Small intestine (tissue), 7 donors: ENCODE results near the gene HRAS. TPM values are rescaled to one million over a fixed set of nuclear protein-coding genes. Genes with fewer than 3 reads are reported as not detected.

Experiments
- DNase-seq, 2 donors: peaks; one replicate each; pipeline versions ENCODE4 v3.0.0 to v3.0.0-alpha.2; 2013
- FAIRE-seq: peaks from 2 replicates; lab custom pipeline; 2012; peaks lifted over from hg19 to GRCh38; lab: Jason Lieb, UNC
- H3K27ac ChIP-seq, 3 donors: one replicate each; pipeline ENCODE4 v1.5.1; 2013; ENCODE audit warnings: low read length in 2 of 3, mild to moderate bottlenecking in 2 of 3, control low read depth in 1 of 3, inconsistent platforms in 1 of 3, low read depth in 1 of 3, moderate library complexity in 1 of 3
- H3K27me3 ChIP-seq, 3 donors: one replicate each; pipeline ENCODE4 v1.6.1; 2013; ENCODE audit warnings: low read length in 3 of 3, inconsistent platforms in 1 of 3; ENCODE audit not compliant: control insufficient read depth in 3 of 3, insufficient read depth in 3 of 3
- H3K36me3 ChIP-seq, 3 donors: one replicate each; pipeline ENCODE4 v1.6.1; 2013; ENCODE audit warnings: low read length in 3 of 3, inconsistent platforms in 1 of 3, low read depth in 1 of 3, mild to moderate bottlenecking in 1 of 3, moderate library complexity in 1 of 3; ENCODE audit not compliant: control insufficient read depth in 3 of 3, insufficient read depth in 2 of 3
- H3K4me1 ChIP-seq, 3 donors: one replicate each; pipeline ENCODE4 v1.6.1; 2013; ENCODE audit warnings: low read length in 2 of 3, inconsistent platforms in 1 of 3, low read depth in 1 of 3, mild to moderate bottlenecking in 1 of 3, moderate library complexity in 1 of 3; ENCODE audit not compliant: control insufficient read depth in 3 of 3, insufficient read depth in 2 of 3
- H3K4me3 ChIP-seq, 3 donors: one replicate each; pipeline ENCODE4 v1.5.1; 2013; ENCODE audit warnings: low read length in 3 of 3, control low read depth in 1 of 3, inconsistent platforms in 1 of 3, low read depth in 1 of 3, mild to moderate bottlenecking in 1 of 3, moderate library complexity in 1 of 3
- H3K9me3 ChIP-seq, 2 donors: one replicate each; pipeline ENCODE4 v1.6.1; 2013; ENCODE audit warnings: low read depth in 1 of 2, low read length in 1 of 2; ENCODE audit not compliant: control insufficient read depth in 2 of 2, insufficient read depth in 1 of 2
- WGBS, 3 donors: extraction: QIAGEN DNeasy Blood & Tissue Kit; methylation state at CpG; one replicate each; pipeline ENCODE4 v1.1.7; 2013; 5-methylcytosine and 5-hydroxymethylcytosine counted together
- polyA plus RNA-seq, 4 donors: library from polyadenylated mRNA; stranded (reverse) in 3 of 4; unstranded in 1 of 4; fragments of 200-250 nt in 3 of 4; fragments of 120-200 nt in 1 of 4; gene quantifications; one replicate each; pipeline versions ENCODE4 v1.2.1 to v1.2.3, GENCODE V29; 2013
- donor health status: healthy with polysubstance abuse.
- donor health status: control.
- donor health status: control.
- donor health status: Bipolar disorder and iron deficiency.
- donor health status: healthy.

The HRAS gene
- polyA plus RNA-seq, 4 donors = 23.6 to 142 (median 92.7) TPM

DNA sequence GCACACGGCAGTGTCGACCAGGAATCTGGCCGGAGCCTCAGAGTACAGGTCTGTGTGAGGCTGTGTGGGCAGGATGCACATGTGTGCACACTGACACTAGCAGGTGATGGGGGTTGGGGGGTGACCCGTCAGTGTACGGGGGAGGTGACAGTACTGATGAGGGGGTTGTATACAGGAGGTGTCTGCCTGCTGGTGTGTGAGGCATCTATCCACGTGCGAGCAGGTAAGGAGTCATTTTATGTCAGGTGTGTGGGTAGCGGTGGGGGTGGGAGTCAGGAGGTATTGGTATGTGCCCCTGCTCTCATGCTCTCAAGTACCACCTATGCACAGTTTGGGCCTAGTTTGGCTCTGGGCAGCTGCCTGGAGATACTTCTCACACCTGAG lies 36.4 kb upstream of the HRAS start:
- Histone ChIP-seq H3K9me3 (no peaks in the 10 kb centered on the region), H3K4me3 (no peak overlapping the region), H3K27me3 (peaks cover 0 to 30% (median 7%) of the 10 kb centered on the region in 3 donors), H3K36me3 (peaks cover 0 to 7% (median 0%) of the 10 kb centered on the region in 3 donors), H3K27ac (no peak overlapping the region), H3K4me1 (peaks cover 4 to 34% (median 12%) of the 10 kb centered on the region in 3 donors)
- FAIRE-seq = no peak
- no peak for DNase-seq
- WGBS, 3 donors = 71 to 74% (median 72%) methylated on average over 8 of the region's 8 CpGs

DNA sequence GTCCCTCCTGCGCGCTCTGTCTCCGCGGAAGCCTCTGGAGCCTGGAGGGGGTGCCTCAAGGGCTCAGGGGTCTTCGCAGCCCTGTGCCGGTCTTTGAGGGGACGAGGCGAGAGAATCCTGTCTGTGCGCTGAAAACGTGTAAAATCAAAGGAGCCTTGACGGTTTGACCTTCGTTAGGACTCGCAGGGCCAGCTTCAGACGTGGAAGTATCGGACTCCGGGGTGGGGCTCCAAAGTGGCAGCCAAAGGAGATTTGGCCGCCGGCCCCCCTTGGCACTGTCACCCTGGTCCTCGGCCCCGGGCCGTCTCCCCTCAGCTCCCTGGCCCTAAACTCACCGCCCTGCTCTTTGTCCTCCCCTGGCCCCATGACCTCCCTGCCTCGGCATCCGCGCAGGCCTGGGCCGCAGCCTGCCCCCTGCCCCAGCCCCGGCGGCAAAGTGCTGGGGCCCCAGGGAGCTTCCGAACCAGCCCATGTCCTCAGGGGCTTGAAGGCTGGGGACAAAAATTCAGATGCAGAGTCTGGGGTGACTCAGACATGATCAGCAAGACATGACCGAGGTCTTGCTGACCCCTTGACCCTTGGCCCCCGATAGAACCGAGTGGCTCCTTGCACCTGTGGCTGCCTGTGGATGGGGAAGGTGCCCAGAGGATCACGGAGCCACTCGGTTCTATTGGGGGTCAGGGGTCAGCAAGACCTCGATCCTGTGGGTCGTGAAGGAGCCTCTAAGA lies 33.9 kb upstream of the HRAS start:
- Histone ChIP-seq H3K36me3 (peaks cover 0 to 17% (median 0%) of the 10 kb centered on the region in 3 donors), H3K27ac (peak overlapping the region; percentile 6 to 96 (median 82)), H3K4me3 (peak overlapping the region; percentile 58 to 87 (median 87)), H3K4me1 (peaks cover 3 to 24% (median 7%) of the 10 kb centered on the region in 3 donors), H3K27me3 (peaks cover 0 to 21% (median 2%) of the 10 kb centered on the region in 3 donors), H3K9me3 (no peaks in the 10 kb centered on the region)
- DNase-seq = peak in 1 of 2 donors; percentile 48
- WGBS, 3 donors = 10 to 35% (median 23%) methylated on average over 36 of the region's 36 CpGs
- no peak for FAIRE-seq

DNA sequence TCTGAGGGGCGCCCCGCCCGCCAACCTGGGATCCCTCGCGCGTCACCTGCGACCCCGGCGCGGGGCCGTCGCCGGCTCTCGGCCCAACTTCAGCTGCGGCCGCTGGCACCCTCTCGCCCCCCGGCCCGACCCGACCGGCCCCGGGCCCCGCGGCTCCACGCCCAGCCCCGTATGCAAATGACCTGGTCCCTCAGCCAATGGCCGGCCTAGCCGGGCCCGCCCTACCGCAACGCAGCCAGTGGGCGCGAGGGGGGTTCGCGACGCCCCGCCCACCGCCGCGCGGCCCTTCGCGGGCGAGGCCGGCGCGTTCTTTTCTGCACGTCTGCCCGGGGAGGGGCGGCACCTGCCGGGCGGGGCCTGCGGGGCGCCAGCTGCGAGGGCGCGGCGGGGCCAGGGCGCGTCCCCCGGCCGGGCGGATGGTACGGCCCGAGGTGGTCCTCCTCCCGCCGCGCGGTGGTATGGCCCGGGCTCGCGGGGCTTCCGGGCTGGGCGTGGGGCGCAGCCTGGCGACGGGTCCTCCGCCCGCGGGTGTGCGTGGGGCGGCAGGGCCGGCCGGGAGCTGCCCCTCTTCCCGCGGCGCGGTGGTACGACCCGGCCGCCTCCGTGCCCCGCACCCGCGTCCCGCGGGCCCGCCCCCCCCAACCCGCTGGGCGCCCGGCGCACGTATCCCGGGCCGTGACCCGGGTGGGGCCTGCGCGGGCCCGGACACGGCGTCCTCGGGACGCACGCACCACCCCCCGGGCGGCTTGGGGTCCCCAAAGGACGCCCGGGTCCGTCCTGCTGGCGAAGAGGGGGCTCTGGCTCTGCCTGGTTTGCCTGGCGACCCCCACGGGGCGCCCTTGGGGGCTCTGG lies 33.2 kb upstream of the HRAS start:
- DNase-seq (peak; percentile 94 to 98), FAIRE-seq (no peak)
- H3K4me1 ChIP-seq = peaks cover 3 to 22% (median 7%) of the 10 kb centered on the region in 3 donors
- peak overlapping the region; percentile 58 to 87 (median 87) for H3K4me3 ChIP-seq
- peaks cover 0 to 16% (median 2%) of the 10 kb centered on the region in 3 donors for H3K27me3 ChIP-seq
- H3K9me3 ChIP-seq = no peaks in the 10 kb centered on the region
- H3K27ac ChIP-seq = peak overlapping the region; percentile 6 to 96 (median 82)
- peaks cover 0 to 24% (median 0%) of the 10 kb centered on the region in 3 donors for H3K36me3 ChIP-seq
- WGBS, 3 donors = 1% methylated on average over 52 to 123 of the region's 123 CpGs

DNA sequence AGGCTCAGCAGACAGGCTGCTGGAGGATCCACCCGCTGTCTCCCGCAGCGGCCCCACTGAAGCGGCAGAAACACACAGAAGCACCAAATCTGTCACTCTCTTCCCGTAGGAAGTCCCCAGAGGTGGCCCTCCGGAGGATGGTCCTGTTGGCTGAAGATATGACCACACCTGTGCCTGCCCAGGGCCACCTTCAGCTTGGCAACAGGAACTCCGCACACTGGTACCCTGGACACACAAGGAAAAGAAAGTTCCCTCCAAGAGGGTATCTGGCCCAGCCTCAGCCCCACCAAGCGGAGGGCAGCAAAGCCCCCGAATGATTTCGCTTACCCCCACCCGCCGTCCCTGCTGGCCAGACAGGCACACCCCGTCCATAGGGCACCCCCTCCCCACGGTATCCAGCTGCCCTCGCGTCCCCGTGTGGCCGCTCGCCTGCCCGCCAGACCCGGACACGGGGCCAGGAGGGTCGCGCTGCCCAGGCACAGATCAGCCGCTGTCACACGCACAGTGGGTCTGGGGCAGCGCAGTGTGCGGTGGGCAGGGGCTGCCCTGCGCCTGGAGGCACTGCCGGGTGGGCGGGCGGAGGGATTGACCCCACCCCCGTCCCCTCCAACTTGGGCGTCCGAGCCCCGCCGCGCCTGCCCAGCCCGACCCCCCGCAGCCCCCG lies 32.4 kb upstream of the HRAS start:
- 26 to 40% (median 35%) methylated on average over 27 to 41 of the region's 41 CpGs for WGBS, 3 donors

DNA sequence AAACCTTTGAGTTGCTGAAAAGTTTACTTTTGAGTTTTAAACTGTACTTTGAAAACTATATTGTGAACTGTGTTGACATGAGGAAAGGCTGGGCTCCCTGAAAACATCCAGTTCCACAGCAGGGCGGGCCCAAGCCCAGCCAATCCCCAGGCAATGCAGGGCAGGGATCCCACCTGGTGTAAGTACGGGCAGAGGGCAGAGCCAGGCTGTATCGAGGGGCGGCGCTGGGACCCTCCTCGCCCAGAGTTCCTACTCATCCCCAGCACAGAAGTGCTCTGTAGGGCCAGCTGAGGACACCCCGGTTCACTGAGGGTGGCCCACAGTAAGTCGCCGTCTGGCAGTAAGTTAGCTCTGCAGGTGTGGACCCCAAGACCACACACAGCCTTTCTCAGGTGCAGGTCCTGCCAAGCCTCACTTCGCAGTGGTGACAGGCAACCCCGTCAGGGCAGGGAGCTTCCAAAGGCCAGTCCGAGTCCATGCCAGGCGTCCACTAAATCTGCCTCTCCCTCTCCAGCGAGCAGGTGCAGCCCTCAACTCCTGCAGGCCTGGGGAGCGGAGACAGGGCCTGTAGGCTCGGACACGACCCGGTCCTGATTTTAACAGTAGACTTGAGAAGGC lies 31.7 kb upstream of the HRAS start:
- peaks cover 3 to 28% (median 7%) of the 10 kb centered on the region in 3 donors for H3K4me1 ChIP-seq
- peak overlapping the region in 2 of 3 donors; percentile 17 to 32 for H3K27ac ChIP-seq
- H3K27me3 ChIP-seq = peaks cover 0 to 8% (median 2%) of the 10 kb centered on the region in 3 donors
- H3K36me3 ChIP-seq = peaks cover 0 to 39% (median 7%) of the 10 kb centered on the region in 3 donors
- FAIRE-seq (no peak), DNase-seq (no peak)
- WGBS, 3 donors = 72 to 91% (median 90%) methylated on average over 17 to 18 of the region's 18 CpGs
- peak overlapping the region in 2 of 3 donors; percentile 46 to 51 for H3K4me3 ChIP-seq
- no peaks in the 10 kb centered on the region for H3K9me3 ChIP-seq

More for the DNA sequence above, 32.4 kb upstream of the HRAS start:
- H3K9me3 ChIP-seq = no peaks in the 10 kb centered on the region
- peaks cover 0 to 32% (median 2%) of the 10 kb centered on the region in 3 donors for H3K36me3 ChIP-seq
- FAIRE-seq = no peak
- H3K27me3 ChIP-seq = peaks cover 0 to 9% (median 2%) of the 10 kb centered on the region in 3 donors
- H3K27ac ChIP-seq = peak overlapping the region in 2 of 3 donors; percentile 43 to 79
- H3K4me1 ChIP-seq = peaks cover 3 to 22% (median 7%) of the 10 kb centered on the region in 3 donors
- DNase-seq = peak in 1 of 2 donors; percentile 32
- peak overlapping the region; percentile 51 to 87 (median 60) for H3K4me3 ChIP-seq

DNA sequence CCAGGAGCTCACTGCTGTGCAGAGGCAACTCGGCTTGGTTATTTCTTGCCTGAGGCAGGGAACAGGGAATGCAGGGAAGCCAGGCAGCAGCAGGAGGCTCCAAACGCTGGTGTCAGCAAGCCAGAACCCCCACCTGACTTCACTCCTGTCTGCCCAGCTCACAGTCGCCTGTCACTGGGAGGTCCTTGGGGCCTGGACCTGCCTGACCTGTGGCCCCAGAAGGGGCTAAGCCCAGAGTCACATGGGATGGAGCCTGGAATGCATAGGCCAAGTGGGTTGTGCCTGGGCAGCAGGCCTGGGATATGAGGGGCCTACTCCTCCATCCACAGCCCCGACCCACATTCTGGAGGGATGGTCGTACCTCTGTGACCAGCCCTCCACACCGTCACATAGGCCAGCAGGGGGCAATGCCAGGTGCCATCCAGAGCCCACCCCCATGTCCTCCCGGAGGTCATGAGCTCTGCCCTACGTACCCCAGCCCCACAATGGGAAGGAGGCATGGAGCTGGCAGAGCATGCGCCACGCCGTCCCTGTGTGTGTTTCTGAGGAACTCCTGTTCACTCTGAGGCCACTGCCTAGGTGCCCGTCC lies 30.6 kb upstream of the HRAS start:
- peaks cover 0 to 8% (median 0%) of the 10 kb centered on the region in 3 donors for H3K27me3 ChIP-seq
- WGBS, 3 donors = 71 to 80% (median 80%) methylated on average over 12 of the region's 12 CpGs
- FAIRE-seq = no peak
- no peak for DNase-seq
- no peak overlapping the region for H3K4me3 ChIP-seq
- peak overlapping the region in 1 of 3 donors; percentile 26 for H3K27ac ChIP-seq
- peaks cover 0 to 45% (median 7%) of the 10 kb centered on the region in 3 donors for H3K36me3 ChIP-seq
- H3K4me1 ChIP-seq = peaks cover 3 to 35% (median 7%) of the 10 kb centered on the region in 3 donors
- no peaks in the 10 kb centered on the region for H3K9me3 ChIP-seq

DNA sequence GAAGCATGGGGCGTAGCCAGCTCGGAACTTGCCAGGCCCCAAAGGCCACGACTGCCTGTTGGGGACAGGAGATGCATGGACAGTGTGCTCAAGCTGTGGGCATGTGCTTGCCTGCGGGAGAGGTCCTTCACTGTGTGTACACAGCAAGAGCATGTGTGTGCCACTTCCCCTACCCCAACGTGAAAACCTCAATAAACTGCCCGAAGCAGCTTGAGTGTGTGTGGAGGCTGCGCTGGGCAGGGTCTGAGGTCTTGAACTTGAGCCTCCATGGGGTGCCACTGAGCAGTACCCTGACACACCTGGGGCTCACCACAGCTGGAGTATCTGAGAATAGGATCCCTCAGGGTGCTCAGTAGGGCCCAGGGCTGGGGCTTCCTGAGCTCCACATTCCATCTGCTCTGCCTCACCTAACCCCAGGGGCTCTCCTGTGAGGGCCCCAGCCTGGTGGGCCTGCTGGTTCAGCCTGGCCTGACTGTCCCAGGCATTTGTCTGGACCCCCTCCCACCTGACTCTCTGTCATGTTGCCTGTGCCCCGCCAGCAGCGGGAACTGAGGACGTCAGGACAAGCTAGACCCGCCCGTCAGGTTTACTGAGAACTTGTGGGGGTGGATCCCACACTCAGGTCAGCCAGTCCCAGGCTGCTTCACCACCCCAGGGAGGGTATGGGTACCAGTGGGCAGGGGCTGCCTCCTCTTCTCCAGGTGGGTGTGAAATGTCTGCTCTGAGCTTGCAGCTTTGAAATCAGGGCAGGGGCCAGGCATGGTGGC lies 28.6 kb upstream of the HRAS start:
- DNase-seq (no peak), FAIRE-seq (no peak)
- H3K9me3 ChIP-seq = no peaks in the 10 kb centered on the region

More for the DNA sequence above, 28.6 kb upstream of the HRAS start:
- Histone ChIP-seq H3K4me3 (no peak overlapping the region), H3K27me3 (peaks cover 0 to 6% (median 0%) of the 10 kb centered on the region in 3 donors), H3K27ac (no peak overlapping the region), H3K36me3 (peaks cover 0 to 45% (median 7%) of the 10 kb centered on the region in 3 donors), H3K4me1 (peaks cover 0 to 43% (median 1%) of the 10 kb centered on the region in 3 donors)
- WGBS, 3 donors = 79 to 85% (median 80%) methylated on average over 12 of the region's 12 CpGs
